IPS DF 4.7 (cell line): Measurements from ENCODE around the gene RDX.
A peak's percentile ranks its signal among the peaks of the same experiment; 100 is the strongest.
"Not testable (repeated sequence)": the region's sequence is repeated elsewhere in the genome, so short reads cannot be mapped to it uniquely, and the experiment has no call there.

ENCODE experiments used
- DNase-seq: peaks from one replicate; pipeline ENCODE4 v3.0.0-alpha.2; 2013; ENCODE audit warnings: low spot score; ENCODE audit errors: extremely low read depth

Gene RDX

DNA sequence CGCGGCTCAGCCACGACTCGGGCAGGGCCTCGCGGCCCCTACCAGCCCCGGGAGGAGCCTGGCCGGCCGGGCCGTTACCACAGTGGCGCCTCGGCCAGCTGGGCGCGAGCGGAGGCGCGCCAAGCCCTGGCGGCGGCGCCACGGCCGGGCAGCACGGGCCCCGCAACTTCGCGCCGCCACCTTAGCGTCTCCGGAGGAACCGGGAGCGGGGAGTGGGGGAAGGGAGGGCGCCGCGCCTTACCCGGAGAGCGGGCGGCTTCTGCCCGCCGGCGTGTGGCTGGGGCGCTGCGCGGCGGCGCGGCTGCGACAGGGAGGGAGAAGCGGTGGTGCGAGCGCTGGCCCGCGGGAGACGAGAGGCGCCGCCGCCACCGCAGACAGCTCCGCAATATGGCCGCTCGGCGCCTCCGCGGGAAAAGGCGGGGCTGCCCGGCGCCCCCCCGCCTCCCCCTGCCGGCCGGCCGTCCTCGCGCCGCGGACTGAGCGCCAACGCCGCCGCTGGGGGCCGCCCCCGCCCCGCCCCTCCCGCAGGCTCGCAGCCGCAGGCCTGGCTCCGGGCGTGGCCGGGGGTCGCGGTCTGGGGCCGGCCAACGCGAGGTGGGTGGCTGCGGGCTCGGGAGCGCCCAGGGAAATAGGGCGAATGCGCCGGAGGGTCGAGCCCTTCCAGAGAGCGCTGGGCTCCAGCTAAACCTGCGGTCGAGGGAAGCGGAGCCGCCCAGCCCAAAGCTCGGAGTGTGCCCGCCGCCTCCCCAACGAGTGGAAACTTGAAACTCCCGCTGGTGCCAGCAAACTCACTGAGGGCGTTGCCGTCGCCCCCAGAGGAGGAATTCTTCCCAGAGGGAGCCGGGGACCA lies at the start of gene RDX:
RDX (minus strand) TSS at position 389 of the 850 bp plus-strand sequence. CDS start 16,922 bp downstream, outside the sequence.
- peak; percentile 49 for DNase-seq

DNA sequence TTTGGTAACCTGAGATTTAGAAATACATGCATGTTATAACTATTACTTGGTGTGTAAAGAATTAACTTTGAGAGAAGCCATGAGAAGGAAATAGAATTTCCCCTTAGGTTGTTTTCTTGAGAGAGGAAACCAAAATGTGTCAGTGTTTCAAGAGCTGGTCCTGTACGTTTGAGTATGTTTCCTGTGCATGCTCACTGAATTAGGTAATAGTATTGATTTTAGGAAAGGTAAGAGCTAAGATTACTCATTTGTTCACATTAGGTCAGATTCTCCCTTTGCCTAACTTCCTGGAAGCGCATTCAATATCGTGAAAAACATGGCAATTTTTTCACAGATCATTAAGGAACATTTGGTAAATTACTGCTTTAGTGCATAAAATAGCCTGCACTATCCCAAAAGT lies 49.3 kb upstream of the RDX start:
- no peak for DNase-seq

DNA sequence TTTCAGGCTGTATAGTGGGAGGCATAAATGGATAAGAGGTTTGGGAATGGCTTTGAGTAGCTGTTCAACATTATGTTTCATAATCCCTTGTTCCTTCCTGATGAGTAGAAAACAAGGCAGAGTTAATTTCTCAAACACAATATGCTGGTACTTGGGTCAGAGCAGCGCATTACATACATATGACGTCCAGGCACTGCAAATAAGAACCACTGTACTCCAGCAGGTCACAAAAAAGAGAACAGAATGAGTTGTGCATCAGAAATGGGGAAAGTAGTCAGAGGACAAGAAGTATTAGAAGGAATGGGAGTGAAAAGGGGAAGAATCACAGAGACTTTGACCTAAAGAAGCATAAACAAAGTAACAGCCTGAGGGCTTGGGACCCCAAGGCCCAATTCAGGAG lies 44.0 kb upstream of the RDX start:
- DNase-seq, result no peak

DNA sequence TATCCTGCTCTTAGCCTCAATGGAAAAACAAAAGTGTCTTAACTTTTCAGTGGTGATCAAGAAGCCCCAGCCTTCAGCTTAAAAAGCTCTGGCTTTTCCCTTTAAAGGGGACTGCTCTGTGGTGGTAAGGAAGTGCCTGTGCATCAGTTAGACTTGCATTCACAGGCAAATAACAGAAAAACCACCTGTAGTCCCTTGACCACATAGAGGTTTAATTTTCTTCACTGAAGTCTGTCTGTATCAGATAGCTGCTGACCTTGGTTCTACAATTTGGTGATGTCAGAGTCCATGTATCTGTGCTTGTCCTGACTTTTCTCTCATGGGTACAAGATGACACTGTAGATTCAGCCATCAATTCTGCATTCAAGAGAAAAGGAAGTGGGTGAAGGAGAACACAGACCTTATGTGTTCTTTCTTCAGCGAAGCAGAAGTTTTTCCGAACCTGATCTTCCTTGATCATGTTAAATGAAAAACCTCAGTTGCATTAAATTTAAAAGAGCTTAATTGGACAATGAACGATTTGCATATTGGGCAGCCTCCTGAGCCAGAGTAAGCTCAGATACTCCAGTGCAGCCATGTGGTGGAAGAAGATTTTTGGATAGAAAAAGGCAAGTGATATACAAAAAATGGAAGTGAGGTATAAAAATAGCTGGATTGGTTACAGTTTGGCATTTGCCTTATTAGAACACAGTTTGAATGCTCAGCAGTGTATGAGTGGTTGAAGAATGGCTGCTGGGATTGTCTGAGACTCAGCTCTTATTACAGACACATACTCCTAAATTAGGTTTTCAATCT lies 43.2 kb upstream of the RDX start:
- no peak for DNase-seq

GRCh38 chr11:110338684-110339083 lies 42.3 kb upstream of the RDX start:
- no peak for DNase-seq

GRCh38 chr11:110337570-110338193 lies 41.3 kb upstream of the RDX start:
- peak; percentile 14 for DNase-seq

- DNase-seq, result no peak
Measured at GRCh38 chr11:110336054-110336453, 39.6 kb upstream of the RDX start.

DNA sequence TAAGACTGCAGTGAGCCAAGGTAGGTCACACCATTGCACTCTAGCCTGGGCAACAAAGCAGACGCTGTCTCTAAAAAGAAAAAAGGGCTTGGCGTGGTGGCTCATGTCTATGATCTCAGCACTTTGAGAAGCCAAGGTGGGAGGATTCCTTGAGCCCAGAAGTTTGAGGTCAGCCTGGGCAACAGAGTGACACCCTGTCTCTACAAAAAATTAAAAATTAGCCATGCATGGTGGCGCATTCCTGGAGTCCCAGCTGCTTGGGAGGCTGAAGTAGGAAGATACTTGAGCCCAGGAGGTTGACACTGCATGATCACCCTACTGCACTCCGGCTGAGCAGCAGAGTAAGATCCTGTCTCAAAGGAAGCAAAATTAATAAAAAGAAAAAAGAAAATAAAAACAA lies 38.9 kb upstream of the RDX start:
- no peak for DNase-seq

DNA sequence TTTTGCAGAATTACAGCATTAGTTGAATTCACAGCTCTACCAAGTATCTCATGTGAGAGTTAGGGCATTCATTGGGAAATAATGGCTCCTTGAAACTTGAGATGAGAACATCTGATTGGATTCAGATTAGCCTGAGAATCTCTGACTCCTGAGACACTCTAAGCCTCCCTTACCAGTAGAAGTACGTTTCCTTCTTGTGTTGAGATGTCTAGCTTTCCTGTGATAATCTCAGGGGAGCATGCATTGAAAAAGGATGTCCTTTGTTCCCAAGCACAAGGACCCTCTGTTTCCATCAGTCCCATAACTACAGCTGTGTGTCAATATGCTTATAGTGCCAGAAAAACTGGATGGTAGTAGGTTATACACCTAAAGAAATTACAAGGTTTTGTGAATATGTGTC lies 35.2 kb upstream of the RDX start:
- no peak for DNase-seq

DNA sequence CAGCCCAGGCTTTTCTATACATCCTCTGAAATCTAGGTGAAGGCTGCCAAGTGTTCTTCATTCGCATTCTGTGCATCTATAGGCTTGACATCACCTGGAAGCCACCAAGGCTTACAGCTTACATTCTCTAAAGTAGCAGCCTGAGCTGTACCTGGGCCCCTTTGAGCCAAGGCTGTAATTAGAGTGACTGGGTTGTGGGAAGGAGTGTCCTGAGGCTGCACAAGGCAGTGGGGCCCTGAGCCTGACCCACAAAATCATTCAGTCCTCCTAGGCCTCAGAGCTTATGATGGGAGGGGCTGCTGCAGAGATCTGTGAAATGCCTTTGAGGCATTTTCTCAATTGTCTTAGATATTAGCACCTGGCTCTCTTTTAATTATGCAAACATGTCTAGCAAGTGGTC lies 33.0 kb upstream of the RDX start:
- DNase-seq, result no peak

DNA sequence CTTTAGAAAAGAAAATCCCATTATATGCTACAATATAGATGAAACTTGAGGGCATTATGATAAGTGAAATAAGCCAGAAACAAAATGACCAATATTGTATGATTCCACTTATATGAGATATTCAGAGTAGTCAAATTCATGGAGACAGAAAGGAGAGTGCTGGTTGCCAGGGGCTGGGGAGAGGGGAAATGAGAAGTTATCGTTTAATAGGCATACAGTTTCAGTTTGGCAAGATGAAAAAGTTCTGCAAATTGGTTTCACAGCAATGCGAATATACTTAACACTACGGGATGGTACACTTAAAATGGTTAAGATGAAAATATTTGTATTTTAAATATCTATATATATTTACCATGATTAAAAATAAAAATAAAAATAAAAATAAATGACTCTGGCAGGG lies 31.1 kb upstream of the RDX start:
- DNase-seq, result no peak

DNA sequence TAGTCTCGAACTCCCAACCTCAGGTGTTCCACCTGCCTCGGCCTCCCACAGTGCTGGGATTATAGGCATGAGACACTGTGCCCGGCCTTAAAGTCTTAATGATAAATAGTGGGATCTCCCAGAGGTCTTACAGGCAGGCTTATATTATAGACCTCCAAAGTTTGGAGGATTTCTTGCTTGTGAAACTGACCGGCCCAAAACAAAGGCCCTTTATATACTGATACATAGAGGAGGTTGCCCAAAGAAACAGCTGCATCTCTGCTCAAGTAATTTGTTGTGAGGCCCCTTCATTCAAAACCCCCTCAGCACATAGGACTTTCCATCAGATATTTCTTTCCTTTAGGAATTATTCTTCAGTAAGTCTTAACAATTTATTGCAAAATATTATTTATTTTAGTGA lies 27.4 kb upstream of the RDX start:
- DNase-seq, result no peak

DNA sequence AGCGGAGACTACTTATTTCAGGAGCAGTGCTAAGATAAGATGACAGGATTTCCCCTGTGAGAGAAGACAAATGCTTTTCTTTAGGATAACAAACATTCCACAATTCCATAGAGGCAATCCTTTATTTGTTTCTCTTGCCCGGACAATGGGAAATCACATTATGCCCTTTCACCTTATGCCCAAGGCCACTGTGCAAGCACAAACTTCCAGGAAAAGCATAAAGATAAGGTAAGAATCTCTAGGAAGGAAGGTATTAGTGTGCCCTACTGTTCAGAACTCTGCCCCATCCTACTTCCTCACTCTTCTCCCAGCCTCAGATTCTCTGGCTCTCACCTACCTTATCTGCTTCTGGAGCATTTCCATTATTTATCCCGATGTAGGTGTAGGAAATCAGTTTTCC lies 23.1 kb upstream of the RDX start:
- DNase-seq, result no peak

DNA sequence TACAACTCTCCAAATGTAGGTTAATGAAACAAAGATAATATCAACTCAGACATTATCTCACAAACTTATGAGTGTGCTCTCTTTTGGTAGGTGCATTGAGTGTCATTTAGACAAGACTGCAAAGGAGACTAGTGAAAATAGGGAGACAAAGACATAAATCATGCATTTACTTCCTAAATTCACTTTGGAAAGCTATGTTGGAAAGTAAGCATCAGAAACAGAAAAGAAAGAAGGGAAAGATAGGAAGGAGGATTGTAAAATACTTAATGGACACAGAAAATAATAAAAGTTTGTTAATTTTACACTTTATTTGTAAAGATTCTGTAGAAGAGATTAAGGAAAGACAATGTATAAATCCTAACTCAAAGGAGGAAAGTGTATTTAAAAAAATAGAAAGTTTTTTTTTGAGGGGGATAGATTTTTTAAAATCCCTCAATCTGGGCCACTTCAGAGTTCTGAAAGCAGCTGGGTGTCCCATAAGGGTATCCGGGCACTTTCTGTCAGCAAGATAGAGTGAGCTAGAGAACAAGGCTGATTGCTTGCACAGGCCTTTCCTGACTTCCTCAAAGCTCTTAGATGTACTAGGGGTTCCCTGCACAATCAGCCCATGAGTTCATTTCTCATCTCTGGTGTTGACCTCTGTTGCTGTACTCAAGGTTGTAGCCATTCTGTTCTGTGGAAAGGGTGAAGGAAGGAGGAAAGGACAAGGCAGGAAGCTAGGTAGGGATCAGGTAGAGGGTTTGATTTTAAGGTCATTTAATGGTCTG lies 22.4 kb upstream of the RDX start:
- no peak for DNase-seq

GRCh38 chr11:110317516-110317932 lies 21.1 kb upstream of the RDX start:
- DNase-seq, result no peak

GRCh38 chr11:110314366-110315095 lies 18.1 kb upstream of the RDX start:
- no peak for DNase-seq

DNA sequence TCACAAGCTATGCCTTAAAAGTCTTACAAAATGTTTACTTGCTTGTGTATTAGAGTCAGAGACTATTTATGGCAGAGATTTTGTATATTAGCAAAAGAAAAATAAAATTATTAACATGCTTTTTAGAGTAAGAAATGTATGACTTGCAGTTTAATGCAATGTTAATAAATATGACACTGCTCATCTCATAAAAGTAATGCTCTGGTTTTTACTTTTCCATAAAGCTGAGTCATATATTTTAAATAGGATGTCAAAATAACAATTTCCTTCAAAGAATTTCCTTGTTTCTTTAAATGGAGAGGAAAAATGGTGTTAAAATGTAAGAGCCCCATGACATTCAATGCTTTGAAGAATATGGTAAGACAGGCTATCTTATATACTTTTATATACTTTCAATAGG lies 16.3 kb upstream of the RDX start:
- no peak for DNase-seq

DNA sequence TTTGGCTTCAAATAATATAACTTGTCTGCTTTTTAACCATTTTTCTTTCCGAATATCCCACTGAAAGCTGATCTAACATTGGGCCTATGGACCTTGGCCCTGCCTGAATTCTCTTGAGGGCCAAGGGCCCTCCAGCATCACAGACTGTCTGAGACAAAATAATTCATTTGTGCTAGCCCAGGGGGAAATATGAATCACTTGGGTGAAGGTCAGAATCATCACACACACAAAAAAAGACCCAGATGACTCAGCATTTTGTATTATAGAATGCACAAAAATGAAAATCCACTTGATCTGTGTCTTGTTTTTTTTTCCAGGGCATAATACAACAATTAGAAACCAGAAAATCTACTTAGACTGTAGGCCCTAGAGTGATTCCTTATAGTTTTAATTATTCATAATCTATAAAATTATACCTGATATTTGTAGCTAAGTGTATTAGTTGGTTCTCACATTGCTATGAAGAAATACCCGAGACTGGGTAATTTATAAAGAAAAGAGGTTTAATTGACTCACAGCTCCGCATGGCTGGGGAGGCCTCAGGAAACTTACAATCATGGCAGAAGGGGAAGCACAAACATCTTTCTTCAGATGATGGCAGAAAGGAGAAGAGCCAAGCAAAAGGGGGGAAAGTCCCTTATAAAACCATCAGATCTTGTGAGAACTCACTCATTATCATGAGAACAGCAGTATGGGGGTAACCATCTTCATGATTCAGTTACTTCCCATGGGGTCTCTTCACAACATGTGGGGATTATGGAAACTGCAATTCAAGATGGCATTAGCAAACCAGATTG lies 15.6 kb upstream of the RDX start:
- DNase-seq, result no peak

DNA sequence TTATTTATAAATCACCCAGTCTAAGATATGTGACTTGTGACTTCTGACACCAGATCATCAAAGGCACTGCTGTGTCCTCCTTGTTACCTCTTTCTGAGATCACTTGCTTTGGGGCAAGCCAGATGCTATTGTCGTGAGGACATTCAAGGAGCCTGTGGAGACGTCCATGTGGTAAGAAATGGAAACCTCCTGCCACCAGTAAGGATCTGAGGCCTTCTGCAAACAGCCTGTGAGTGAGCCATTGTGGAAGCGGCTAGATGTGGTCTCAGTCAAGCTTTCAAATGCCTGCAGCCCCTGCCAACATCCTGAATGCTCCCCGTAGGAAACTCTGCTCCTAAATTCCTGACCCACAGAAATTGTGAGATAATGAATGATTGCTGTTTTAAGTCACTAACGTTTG lies 11.7 kb upstream of the RDX start:
- no peak for DNase-seq

DNA sequence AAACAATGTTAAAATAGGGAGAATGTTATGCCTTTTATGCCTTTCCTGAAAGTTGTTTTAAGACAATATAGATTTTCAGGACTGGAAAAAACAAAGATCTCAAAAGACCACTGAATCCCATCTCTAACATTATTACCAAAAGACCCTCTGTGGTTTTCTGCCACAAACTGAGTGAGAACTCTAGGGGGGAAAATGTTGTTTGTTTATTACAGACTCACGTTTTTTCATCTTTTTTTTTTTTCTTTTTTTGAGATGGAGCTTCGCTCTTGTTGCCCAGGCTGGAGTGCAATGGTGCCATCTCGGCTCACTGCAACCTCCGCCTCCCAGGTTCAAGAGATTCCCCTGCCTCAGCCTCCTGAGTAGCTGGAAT lies 9.6 kb upstream of the RDX start:
- not testable (repeated sequence) for DNase-seq
